Measurements from ENCODE around the gene GPHN.
"Not testable (repeated sequence)": the region's sequence is repeated elsewhere in the genome, so short reads cannot be mapped to it uniquely, and the experiment has no call there.

GPHN gene

GRCh38 chr14:66677780-66678179 is 169.8 kb downstream of the GPHN start:
- DNase-seq (ENCODE audit: low read depth), result no peak

- DNase-seq (ENCODE audit: low read depth), result no peak
Observed at GRCh38 chr14:66680216-66680615, 172.3 kb downstream of the GPHN start.

GRCh38 chr14:66696326-66696725 is 188.4 kb downstream of the GPHN start:
- DNase-seq (ENCODE audit: low read depth), result no peak

- DNase-seq (ENCODE audit: low read depth), result no peak
Observed at GRCh38 chr14:66698503-66698902, 190.6 kb downstream of the GPHN start.

- DNase-seq (ENCODE audit: low read depth), result no peak
Observed at GRCh38 chr14:66701813-66702212, 193.9 kb downstream of the GPHN start.

GRCh38 chr14:66708267-66708666 is 200.3 kb downstream of the GPHN start:
- no peak for DNase-seq (ENCODE audit: low read depth)

- DNase-seq (ENCODE audit: low read depth), result no peak
Observed at GRCh38 chr14:66709291-66709690, 201.3 kb downstream of the GPHN start.

- not testable (repeated sequence) for DNase-seq (ENCODE audit: low read depth)
Observed at GRCh38 chr14:66714291-66714690, 206.3 kb downstream of the GPHN start.

GRCh38 chr14:66715313-66715712 is 207.4 kb downstream of the GPHN start:
- DNase-seq (ENCODE audit: low read depth), result not testable (repeated sequence)

GRCh38 chr14:66716227-66716626 is 208.3 kb downstream of the GPHN start:
- no peak for DNase-seq (ENCODE audit: low read depth)

- no peak for DNase-seq (ENCODE audit: low read depth)
Observed at GRCh38 chr14:66717561-66718140, 209.7 kb downstream of the GPHN start.

GRCh38 chr14:66724996-66725395 is 217.0 kb downstream of the GPHN start:
- DNase-seq (ENCODE audit: low read depth), result no peak

- not testable (repeated sequence) for DNase-seq (ENCODE audit: low read depth)
Observed at GRCh38 chr14:66731298-66731697, 223.4 kb downstream of the GPHN start.

- no peak for DNase-seq (ENCODE audit: low read depth)
Observed at GRCh38 chr14:66735853-66736252, 227.9 kb downstream of the GPHN start.

GRCh38 chr14:66739826-66740225 is 231.9 kb downstream of the GPHN start:
- DNase-seq (ENCODE audit: low read depth), result no peak

GRCh38 chr14:66745078-66745477 is 237.1 kb downstream of the GPHN start:
- no peak for DNase-seq (ENCODE audit: low read depth)

GRCh38 chr14:66746316-66747006 is 238.5 kb downstream of the GPHN start:
- DNase-seq (ENCODE audit: low read depth), result no peak

- DNase-seq (ENCODE audit: low read depth), result no peak
Observed at GRCh38 chr14:66752109-66752508, 244.2 kb downstream of the GPHN start.

GRCh38 chr14:66758031-66758613 is 250.2 kb downstream of the GPHN start:
- no peak for DNase-seq (ENCODE audit: low read depth)

GRCh38 chr14:66772146-66772545 is 264.2 kb downstream of the GPHN start:
- no peak for DNase-seq (ENCODE audit: low read depth)

- DNase-seq (ENCODE audit: low read depth), result no peak
Observed at GRCh38 chr14:66782853-66783252, 274.9 kb downstream of the GPHN start.

GRCh38 chr14:66790101-66790500 is 282.2 kb downstream of the GPHN start:
- DNase-seq (ENCODE audit: low read depth), result no peak

- no peak for DNase-seq (ENCODE audit: low read depth)
Observed at GRCh38 chr14:66802962-66803361, 295.0 kb downstream of the GPHN start.

- DNase-seq (ENCODE audit: low read depth), result no peak
Observed at GRCh38 chr14:66804141-66804540, 296.2 kb downstream of the GPHN start.

All from activated gamma-delta T cell treated with anti-CD3 and anti-CD28 coated beads, Interleukin-2, amount 50 U/mL, for 16 hours (primary cell).